HEK293 (cell line): ENCODE measurements around the gene LRRC51.

ENCODE experiments used
- CTCF ChIA-PET: fragments of 350-600 bp; formaldehyde crosslinking; extraction: SDS; loops from one replicate; lab custom pipeline; 2021; ENCODE audit warnings: antibody characterized with exemption; lab: Yijun Ruan, JAX
- POLR2A ChIA-PET: fragments of 300-600 bp; formaldehyde crosslinking; extraction: SDS; loops from one replicate; lab custom pipeline; 2020; ENCODE audit warnings: antibody characterized with exemption, inconsistent platforms; lab: Yijun Ruan, JAX
- H3K27ac ChIP-seq: fragments of 200-500 bp; sonication (Bioruptor generic); 2 replicates; pipeline ENCODE4 v1.5.1; 2014; ENCODE audit warnings: low read depth, low read length, control low read depth, inconsistent platforms; ENCODE audit errors: extremely low read depth
- H3K36me3 ChIP-seq, 2 experiments: fragments of 200-500 bp in 1 of 2; sonication (Bioruptor generic) in 1 of 2; 1 replicate in 1 of 2; 2 replicates in 1 of 2; pipeline ENCODE4 v1.5.1; 2014 to 2017; ENCODE audit warnings: inconsistent platforms in 2 of 2, low read length in 2 of 2; ENCODE audit not compliant: control insufficient read depth in 2 of 2, insufficient read depth in 1 of 2
- H3K4me1 ChIP-seq: fragments of 200-500 bp; sonication (Bioruptor generic); 2 replicates; pipeline ENCODE4 v1.5.1; 2014; ENCODE audit warnings: mild to moderate bottlenecking, low read length, inconsistent platforms; ENCODE audit not compliant: control insufficient read depth, insufficient read depth
- H3K4me3 ChIP-seq: 2 replicates; pipeline ENCODE4 v1.5.1; 2011; ENCODE audit warnings: low read depth, mild to moderate bottlenecking, control low read depth, low read length, moderate library complexity
- H3K9me3 ChIP-seq: fragments of 200-500 bp; sonication (Bioruptor generic); 2 replicates; pipeline ENCODE4 v1.5.1; 2014; ENCODE audit warnings: low read depth, low read length, inconsistent platforms; ENCODE audit not compliant: control insufficient read depth, insufficient read depth
- FEZF1 ChIP-seq: fragments of 450-650 bp; formaldehyde crosslinking; IDR thresholded peaks from 2 replicates; pipeline ENCODE4 v1.5.1; 2016; ENCODE audit warnings: missing biosample characterization, missing genetic modification characterization
- REST ChIP-seq: fragments of 450-650 bp; formaldehyde crosslinking; IDR thresholded peaks from 2 replicates; pipeline ENCODE4 v1.5.1; 2016; ENCODE audit warnings: missing biosample characterization, missing genetic modification characterization
- SCRT2 ChIP-seq: fragments of 450-650 bp; formaldehyde crosslinking; IDR thresholded peaks from 2 replicates; pipeline ENCODE4 v1.5.1; 2016; ENCODE audit warnings: missing biosample characterization, missing genetic modification characterization
- TRIM28 ChIP-seq: IDR thresholded peaks from 2 replicates; pipeline ENCODE4 v1.6.1; 2011; ENCODE audit warnings: low read length, control low read depth, borderline replicate concordance
- WT1 ChIP-seq: fragments of 450-650 bp; formaldehyde crosslinking; IDR thresholded peaks from 2 replicates; pipeline ENCODE4 v1.5.1; 2016; ENCODE audit warnings: missing biosample characterization, missing genetic modification characterization
- ZNF114 ChIP-seq: fragments of 450-650 bp; formaldehyde crosslinking; IDR thresholded peaks from 2 replicates; pipeline ENCODE4 v1.5.0; 2017; ENCODE audit warnings: missing biosample characterization, missing genetic modification characterization
- ZNF121 ChIP-seq: fragments of 450-650 bp; formaldehyde crosslinking; IDR thresholded peaks from 2 replicates; pipeline ENCODE4 v1.5.1; 2016; ENCODE audit warnings: missing biosample characterization, missing genetic modification characterization
- ZNF416 ChIP-seq: fragments of 450-650 bp; formaldehyde crosslinking; IDR thresholded peaks from 2 replicates; pipeline ENCODE4 v1.5.1; 2016; ENCODE audit warnings: missing biosample characterization, missing genetic modification characterization
- ZNF433 ChIP-seq: fragments of 450-650 bp; formaldehyde crosslinking; IDR thresholded peaks from 2 replicates; pipeline ENCODE4 v1.5.1; 2016; ENCODE audit warnings: missing biosample characterization, missing genetic modification characterization, low read depth
- ZNF449 ChIP-seq: fragments of 450-650 bp; formaldehyde crosslinking; IDR thresholded peaks from 2 replicates; pipeline ENCODE4 v1.5.1; 2017; ENCODE audit warnings: missing biosample characterization, mild to moderate bottlenecking, missing genetic modification characterization, moderate library complexity
- ZNF48 ChIP-seq: fragments of 450-650 bp; formaldehyde crosslinking; IDR thresholded peaks from 2 replicates; pipeline ENCODE4 v1.5.1; 2016; ENCODE audit warnings: missing biosample characterization, missing genetic modification characterization
- ZNF514 ChIP-seq: fragments of 450-650 bp; formaldehyde crosslinking; IDR thresholded peaks from 2 replicates; pipeline ENCODE4 v1.5.1; 2016; ENCODE audit warnings: missing biosample characterization, missing genetic modification characterization
- ZNF561 ChIP-seq: fragments of 450-650 bp; IDR thresholded peaks from 2 replicates; pipeline ENCODE4 v1.5.1; 2018; ENCODE audit warnings: missing biosample characterization, missing genetic modification characterization, borderline replicate concordance
- ZNF76 ChIP-seq: fragments of 450-650 bp; formaldehyde crosslinking; IDR thresholded peaks from 2 replicates; pipeline ENCODE4; 2016; ENCODE audit warnings: low read depth, missing biosample characterization, missing genetic modification characterization, borderline replicate concordance
- TF ChIP-seq, protein P1 (sequence below): fragments of 450-650 bp; formaldehyde crosslinking; IDR thresholded peaks from 2 replicates; pipeline ENCODE4 v1.5.1; 2017; ENCODE audit warnings: missing biosample characterization, missing genetic modification characterization
- TF ChIP-seq, protein P2 (sequence below): fragments of 450-650 bp; formaldehyde crosslinking; IDR thresholded peaks from 2 replicates; pipeline ENCODE4 v1.5.1; 2016; ENCODE audit warnings: missing biosample characterization, missing genetic modification characterization
- TF ChIP-seq, protein P3 (sequence below): fragments of 450-650 bp; formaldehyde crosslinking; conservative IDR thresholded peaks from 2 replicates; pipeline ENCODE4 v1.5.1; 2016; ENCODE audit warnings: low read depth, missing biosample characterization, missing genetic modification characterization

LRRC51 gene

GRCh38 chr11:72040491-72041363 lies 39.9 kb upstream of the LRRC51 start (continued):
- TF ChIP-seq ZNF561 (tag by site-specific recombination): peak; percentile 69; the same call in 1 of the 2 replicates
- TF ChIP-seq, protein P1, sequence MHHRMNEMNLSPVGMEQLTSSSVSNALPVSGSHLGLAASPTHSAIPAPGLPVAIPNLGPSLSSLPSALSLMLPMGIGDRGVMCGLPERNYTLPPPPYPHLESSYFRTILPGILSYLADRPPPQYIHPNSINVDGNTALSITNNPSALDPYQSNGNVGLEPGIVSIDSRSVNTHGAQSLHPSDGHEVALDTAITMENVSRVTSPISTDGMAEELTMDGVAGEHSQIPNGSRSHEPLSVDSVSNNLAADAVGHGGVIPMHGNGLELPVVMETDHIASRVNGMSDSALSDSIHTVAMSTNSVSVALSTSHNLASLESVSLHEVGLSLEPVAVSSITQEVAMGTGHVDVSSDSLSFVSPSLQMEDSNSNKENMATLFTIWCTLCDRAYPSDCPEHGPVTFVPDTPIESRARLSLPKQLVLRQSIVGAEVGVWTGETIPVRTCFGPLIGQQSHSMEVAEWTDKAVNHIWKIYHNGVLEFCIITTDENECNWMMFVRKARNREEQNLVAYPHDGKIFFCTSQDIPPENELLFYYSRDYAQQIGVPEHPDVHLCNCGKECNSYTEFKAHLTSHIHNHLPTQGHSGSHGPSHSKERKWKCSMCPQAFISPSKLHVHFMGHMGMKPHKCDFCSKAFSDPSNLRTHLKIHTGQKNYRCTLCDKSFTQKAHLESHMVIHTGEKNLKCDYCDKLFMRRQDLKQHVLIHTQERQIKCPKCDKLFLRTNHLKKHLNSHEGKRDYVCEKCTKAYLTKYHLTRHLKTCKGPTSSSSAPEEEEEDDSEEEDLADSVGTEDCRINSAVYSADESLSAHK (tag by site-specific recombination): no peak
- TF ChIP-seq, protein P2, sequence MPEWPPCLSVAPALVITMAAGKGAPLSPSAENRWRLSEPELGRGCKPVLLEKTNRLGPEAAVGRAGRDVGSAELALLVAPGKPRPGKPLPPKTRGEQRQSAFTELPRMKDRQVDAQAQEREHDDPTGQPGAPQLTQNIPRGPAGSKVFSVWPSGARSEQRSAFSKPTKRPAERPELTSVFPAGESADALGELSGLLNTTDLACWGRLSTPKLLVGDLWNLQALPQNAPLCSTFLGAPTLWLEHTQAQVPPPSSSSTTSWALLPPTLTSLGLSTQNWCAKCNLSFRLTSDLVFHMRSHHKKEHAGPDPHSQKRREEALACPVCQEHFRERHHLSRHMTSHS (tag by site-specific recombination): no peak
- TF ChIP-seq WT1 (tag by site-specific recombination): peak; percentile 64
- TF ChIP-seq ZNF114 (tag by site-specific recombination): no peak
- TF ChIP-seq TRIM28: peak; percentile 49; the same call in 1 of the 2 replicates

GRCh38 chr11:72041364-72042063 lies 39.1 kb upstream of the LRRC51 start:
- Histone ChIP-seq H3K9me3 (no peaks in the 10 kb centered on the region), H3K4me3 (peak overlapping the region; percentile 59), H3K27ac (peak overlapping the region; percentile 84), H3K4me1 (peaks cover 22% of the 10 kb centered on the region), H3K36me3 (peaks cover 0 to under 1% of the 10 kb centered on the region in 2 experiments; a peak in 1 of 3 replicates)
- ChIA-PET CTCF (interaction anchor here (0.5 to 1.1 kb wide), 4 partner anchors 12 to 389 kb away, joined by 3 to 4 read pairs (median 3); no protein-coding TSS in a partner anchor), POLR2A (interaction anchor here (0.6 to 1.4 kb wide), 3 partner anchors 8 to 37 kb away, joined by 3 to 5 read pairs (median 4); no protein-coding TSS in a partner anchor)
- TF ChIP-seq REST (tag by site-specific recombination) (0 out of 2 replicates have a peak, but pooled peaks have one; percentile 8), ZNF121 (peak; percentile 81; the same call in 1 of the 2 replicates), ZNF416 (tag by site-specific recombination) (no peak), ZNF433 (tag by site-specific recombination) (no peak), ZNF449 (tag by site-specific recombination) (no peak), WT1 (tag by site-specific recombination) (no peak), ZNF514 (no peak), FEZF1 (tag by site-specific recombination) (peak; percentile 54; the same call in 1 of the 2 replicates), ZNF76 (tag by site-specific recombination) (peak; percentile 45; the same call in 1 of the 2 replicates), ZNF48 (tag by site-specific recombination) (no peak), SCRT2 (peak; percentile 18; the same call in 1 of the 2 replicates)
- TF ChIP-seq, protein P3, sequence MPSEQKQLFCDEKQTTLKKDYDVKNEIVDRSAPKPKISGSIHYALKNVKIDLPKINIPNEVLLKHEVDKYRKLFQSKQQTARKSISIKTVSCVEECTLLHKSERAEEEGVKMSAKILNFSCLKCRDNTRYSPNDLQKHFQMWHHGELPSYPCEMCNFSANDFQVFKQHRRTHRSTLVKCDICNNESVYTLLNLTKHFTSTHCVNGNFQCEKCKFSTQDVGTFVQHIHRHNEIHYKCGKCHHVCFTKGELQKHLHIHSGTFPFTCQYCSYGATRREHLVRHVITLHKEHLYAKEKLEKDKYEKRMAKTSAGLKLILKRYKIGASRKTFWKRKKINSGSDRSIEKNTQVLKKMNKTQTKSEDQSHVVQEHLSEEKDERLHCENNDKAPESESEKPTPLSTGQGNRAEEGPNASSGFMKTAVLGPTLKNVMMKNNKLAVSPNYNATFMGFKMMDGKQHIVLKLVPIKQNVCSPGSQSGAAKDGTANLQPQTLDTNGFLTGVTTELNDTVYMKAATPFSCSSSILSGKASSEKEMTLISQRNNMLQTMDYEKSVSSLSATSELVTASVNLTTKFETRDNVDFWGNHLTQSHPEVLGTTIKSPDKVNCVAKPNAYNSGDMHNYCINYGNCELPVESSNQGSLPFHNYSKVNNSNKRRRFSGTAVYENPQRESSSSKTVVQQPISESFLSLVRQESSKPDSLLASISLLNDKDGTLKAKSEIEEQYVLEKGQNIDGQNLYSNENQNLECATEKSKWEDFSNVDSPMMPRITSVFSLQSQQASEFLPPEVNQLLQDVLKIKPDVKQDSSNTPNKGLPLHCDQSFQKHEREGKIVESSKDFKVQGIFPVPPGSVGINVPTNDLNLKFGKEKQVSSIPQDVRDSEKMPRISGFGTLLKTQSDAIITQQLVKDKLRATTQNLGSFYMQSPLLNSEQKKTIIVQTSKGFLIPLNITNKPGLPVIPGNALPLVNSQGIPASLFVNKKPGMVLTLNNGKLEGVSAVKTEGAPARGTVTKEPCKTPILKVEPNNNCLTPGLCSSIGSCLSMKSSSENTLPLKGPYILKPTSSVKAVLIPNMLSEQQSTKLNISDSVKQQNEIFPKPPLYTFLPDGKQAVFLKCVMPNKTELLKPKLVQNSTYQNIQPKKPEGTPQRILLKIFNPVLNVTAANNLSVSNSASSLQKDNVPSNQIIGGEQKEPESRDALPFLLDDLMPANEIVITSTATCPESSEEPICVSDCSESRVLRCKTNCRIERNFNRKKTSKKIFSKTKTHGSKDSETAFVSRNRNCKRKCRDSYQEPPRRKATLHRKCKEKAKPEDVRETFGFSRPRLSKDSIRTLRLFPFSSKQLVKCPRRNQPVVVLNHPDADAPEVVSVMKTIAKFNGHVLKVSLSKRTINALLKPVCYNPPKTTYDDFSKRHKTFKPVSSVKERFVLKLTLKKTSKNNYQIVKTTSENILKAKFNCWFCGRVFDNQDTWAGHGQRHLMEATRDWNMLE: no peak
